Measurements from ENCODE around the gene GPR37L1.

GRCh38 chr1:202157945-202158344 is 35.2 kb downstream of the GPR37L1 start:
- TF ChIP-seq POLR2AphosphoS5 (IDR thresholded peaks at IDR 0.05; ENCODE audit: borderline replicate concordance, low read depth, low read length) = no peak
- no peak for TF ChIP-seq EZH2 (IDR thresholded peaks at IDR 0.05)

Measured in SK-N-MC (cell line).